Right lobe of liver (tissue), 4 donors: ENCODE data around the gene KCND3.

ENCODE experiments used
- POLR2A ChIP-seq: fragments of 450-650 bp; IDR thresholded peaks from one replicate; pipeline ENCODE4 v1.6.1; 2017; ENCODE audit warnings: antibody characterized with exemption, mild to moderate bottlenecking
- TF ChIP-seq, protein P1 (sequence below), 4 donors: fragments of 200-600 bp in 3 of 4; fragments of 450-650 bp in 1 of 4; IDR thresholded peaks; one replicate each; pipeline versions ENCODE4 v1.5.1 to v1.8.0; 2016 to 2022; ENCODE audit warnings: antibody characterized with exemption in 4 of 4, mild to moderate bottlenecking in 2 of 4
- donor health status: DM: no; HTN: no; CAD: no.
- donor health status: DM: no; HTN: no; CAD: no.
- donor health status: DM: no; HTN: yes; CAD: no.

- TF ChIP-seq, protein P1, sequence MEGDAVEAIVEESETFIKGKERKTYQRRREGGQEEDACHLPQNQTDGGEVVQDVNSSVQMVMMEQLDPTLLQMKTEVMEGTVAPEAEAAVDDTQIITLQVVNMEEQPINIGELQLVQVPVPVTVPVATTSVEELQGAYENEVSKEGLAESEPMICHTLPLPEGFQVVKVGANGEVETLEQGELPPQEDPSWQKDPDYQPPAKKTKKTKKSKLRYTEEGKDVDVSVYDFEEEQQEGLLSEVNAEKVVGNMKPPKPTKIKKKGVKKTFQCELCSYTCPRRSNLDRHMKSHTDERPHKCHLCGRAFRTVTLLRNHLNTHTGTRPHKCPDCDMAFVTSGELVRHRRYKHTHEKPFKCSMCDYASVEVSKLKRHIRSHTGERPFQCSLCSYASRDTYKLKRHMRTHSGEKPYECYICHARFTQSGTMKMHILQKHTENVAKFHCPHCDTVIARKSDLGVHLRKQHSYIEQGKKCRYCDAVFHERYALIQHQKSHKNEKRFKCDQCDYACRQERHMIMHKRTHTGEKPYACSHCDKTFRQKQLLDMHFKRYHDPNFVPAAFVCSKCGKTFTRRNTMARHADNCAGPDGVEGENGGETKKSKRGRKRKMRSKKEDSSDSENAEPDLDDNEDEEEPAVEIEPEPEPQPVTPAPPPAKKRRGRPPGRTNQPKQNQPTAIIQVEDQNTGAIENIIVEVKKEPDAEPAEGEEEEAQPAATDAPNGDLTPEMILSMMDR (IDR thresholded peaks at IDR 0.05) = no peak
- no peak for TF ChIP-seq POLR2A
Observed at GRCh38 chr1:111863401-111863800, 126.1 kb downstream of the KCND3 start.
